ENCODE data around the gene LYPD6B.

Gene LYPD6B

DNA sequence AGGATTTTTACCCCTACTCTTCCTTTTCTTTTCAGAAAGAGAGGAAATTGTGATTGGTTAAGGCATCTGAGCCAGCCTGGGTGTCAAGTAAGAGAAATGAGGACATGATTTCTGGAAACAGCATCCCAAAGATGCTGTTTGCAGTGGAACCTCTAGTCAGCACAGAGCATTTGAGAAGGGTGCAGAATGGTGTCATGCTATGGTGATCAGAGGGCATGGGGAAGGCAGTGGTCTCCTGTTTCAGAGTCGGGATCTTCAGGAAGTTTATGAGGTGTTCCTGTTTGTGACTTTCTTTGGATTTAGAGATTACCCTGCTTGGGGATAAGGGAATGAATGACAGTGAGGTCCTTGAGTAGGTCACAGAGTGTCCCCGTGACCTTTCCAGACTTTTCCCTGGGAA is 117.5 kb downstream of the LYPD6B start:
- no peak for TF ChIP-seq CTCF (IDR thresholded peaks at IDR 0.05; ENCODE audit: borderline replicate concordance, insufficient read depth, low read depth, low read length)
- no peak overlapping the region for H3K4me3 ChIP-seq (ENCODE audit: low read depth, low read length)

- TF ChIP-seq CTCF (IDR thresholded peaks at IDR 0.05; ENCODE audit: borderline replicate concordance, insufficient read depth, low read depth, low read length): no peak
- H3K4me3 ChIP-seq (ENCODE audit: low read depth, low read length): no peak overlapping the region
Observed at GRCh38 chr2:149156971-149157740, 118.7 kb downstream of the LYPD6B start.

- H3K4me3 ChIP-seq (ENCODE audit: low read depth, low read length): no peak overlapping the region
- TF ChIP-seq CTCF (IDR thresholded peaks at IDR 0.05; ENCODE audit: borderline replicate concordance, insufficient read depth, low read depth, low read length): no peak
Observed at GRCh38 chr2:149158957-149159356, 120.5 kb downstream of the LYPD6B start.

DNA sequence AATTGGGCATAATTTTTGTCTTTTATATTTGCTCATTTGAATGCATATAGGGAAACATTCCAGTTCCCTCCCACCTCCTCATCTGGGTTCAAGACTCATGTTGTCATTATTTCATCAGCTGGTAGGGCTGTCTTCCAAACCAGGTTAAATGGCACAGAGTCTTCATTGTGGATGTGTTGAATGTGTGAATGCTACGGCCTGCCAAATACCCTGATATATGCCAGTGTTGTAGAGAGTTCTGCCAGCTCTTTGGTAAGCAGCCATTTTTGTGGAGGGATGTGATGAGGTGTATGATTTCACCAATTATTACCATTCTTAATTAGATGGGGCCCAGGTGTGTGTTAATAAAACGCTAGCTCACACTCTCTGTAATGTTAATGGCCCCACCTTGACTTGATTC is 121.7 kb downstream of the LYPD6B start:
- H3K4me3 ChIP-seq (ENCODE audit: low read depth, low read length): no peak overlapping the region
- no peak for TF ChIP-seq CTCF (IDR thresholded peaks at IDR 0.05; ENCODE audit: borderline replicate concordance, insufficient read depth, low read depth, low read length)

DNA sequence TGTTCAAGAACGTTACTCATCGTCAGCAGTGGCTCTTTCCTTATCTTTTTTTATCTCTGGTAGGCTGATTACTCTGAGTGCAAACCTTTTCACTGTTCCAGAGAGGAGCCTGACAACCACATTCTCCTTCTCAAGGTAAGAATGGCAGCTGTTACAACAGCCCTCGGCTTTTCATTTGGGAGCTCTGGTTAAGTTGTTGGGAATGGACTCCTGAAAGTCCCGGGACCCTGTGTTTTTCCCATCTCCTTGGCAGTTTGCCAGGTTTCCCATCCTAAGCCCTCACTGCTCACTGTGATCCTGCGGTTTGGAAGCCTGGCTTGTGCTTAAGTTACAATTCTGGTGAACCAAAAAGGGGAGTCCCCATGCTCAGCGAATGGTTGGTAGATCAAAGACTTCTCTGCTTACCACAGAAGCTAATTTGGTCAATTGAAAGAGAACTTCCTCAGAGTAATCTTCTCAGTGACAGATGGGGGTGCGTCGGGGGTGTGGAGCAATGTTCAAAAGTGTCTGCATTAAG is 122.3 kb downstream of the LYPD6B start:
- no peak for TF ChIP-seq CTCF (IDR thresholded peaks at IDR 0.05; ENCODE audit: borderline replicate concordance, insufficient read depth, low read depth, low read length)
- no peak overlapping the region for H3K4me3 ChIP-seq (ENCODE audit: low read depth, low read length)

- TF ChIP-seq CTCF (IDR thresholded peaks at IDR 0.05; ENCODE audit: borderline replicate concordance, insufficient read depth, low read depth, low read length): no peak
- H3K4me3 ChIP-seq (ENCODE audit: low read depth, low read length): no peak overlapping the region
Observed at GRCh38 chr2:149161481-149162225, 123.2 kb downstream of the LYPD6B start.
